Astrocyte of the hippocampus (primary cell): Measurements from ENCODE around the gene CATSPERD.

Source experiments
- DNase-seq: peaks from one replicate; pipeline ENCODE4 v3.0.0; 2011; ENCODE audit warnings: low read depth, low spot score

CATSPERD gene

GRCh38 chr19:5826531-5827341, 106.3 kb downstream of the CATSPERD start:
- DNase-seq, result peak; percentile 51

GRCh38 chr19:5827342-5827890, 107.0 kb downstream of the CATSPERD start:
- no peak for DNase-seq

GRCh38 chr19:5827891-5828660, 107.6 kb downstream of the CATSPERD start:
- DNase-seq, result peak; percentile 98
